NCI-H345 treated with DMSO at 0.1 percent for 48 hours (cell line): ENCODE results near the gene BBS1.
"Not testable (repeated sequence)": the region's sequence is repeated elsewhere in the genome, so short reads cannot be mapped to it uniquely, and the experiment has no call there.

Experiments used
- DNase-seq: peaks from one replicate; lab custom pipeline; 2025; ENCODE audit not compliant: unreplicated experiment; lab: John Stamatoyannopoulos, UW

Gene BBS1

GRCh38 chr11:66524304-66525040 is 14.0 kb downstream of the BBS1 start:
- no peak for DNase-seq

DNA sequence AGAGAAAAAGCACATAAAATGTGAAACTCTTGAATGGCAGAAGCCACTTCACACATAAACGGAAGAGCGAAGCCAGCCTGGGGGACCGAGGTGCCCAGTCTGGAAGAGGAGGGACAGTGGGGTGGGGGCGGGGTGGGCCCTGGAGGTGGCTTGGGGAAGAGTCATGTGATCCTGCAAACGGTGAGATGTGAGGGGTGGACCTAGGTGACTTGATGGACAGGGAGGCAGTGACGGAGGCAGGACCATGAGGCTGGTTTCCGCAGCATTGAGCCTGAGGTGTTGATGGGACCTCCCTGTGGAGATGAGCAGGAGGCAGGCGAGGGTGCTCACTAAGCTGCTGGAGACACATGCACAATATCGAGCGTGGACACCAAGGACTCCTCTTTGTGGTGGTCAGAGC is 18.6 kb downstream of the BBS1 start:
- DNase-seq: no peak

- no peak for DNase-seq
Measured at GRCh38 chr11:66529655-66530054, 19.2 kb downstream of the BBS1 start.

DNA sequence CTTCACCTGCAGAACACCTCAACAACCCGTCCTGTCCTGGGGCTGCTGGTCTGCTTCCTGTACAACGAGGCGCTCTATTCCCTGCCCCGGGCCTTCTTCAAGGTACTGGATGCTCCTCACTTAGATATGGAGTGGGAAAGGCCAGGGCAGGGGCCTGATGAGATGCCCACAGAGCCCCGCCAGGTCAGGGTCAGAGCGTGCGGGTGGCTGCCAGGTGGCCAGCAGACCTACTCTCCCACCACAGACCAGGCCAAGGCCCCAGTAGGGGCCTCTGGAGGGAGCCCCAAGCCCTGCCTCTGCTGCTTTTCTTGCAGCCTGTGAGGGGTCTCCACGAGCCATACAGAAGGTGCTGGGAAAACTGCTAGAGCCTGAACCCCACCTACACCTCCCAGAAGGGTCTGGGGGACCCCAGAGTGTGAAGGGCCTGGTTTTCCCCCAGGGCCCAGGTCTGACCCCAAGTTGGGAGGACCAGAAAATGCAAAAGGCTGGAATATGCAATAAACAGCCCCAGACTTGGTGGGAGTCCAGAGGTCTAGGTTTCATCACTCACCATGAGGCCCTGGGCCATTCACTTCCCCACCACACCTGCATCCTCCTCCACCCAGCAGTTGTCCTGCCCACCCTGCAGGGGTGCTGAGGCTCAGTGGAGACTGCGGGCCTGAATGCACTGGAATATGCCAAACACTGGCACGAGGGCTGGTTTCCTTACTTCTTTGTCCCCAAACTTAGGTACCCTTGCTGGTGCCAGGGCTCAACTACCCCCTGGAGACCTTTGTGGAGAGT is 20.7 kb downstream of the BBS1 start:
- DNase-seq: no peak

DNA sequence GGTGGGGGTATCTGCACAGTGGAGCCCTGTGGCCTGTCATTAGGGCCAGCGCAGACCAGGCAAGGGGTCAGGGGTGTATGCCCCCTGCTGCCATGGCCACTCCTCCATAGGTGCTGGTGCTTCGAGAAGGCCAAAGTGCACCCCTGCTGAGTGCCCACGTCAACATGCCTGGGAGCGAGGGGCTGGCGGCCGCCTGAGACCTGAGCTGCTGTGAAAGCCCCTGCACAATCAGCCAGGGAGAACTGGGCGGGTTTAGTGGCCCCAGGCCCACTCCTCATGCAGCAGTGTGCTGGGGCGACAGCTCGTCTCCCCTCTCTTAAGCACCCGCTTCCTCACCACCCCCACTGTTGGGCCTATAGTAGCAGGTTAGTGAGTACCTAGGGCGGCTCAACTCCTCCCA is 21.4 kb downstream of the BBS1 start:
- DNase-seq: no peak

DNA sequence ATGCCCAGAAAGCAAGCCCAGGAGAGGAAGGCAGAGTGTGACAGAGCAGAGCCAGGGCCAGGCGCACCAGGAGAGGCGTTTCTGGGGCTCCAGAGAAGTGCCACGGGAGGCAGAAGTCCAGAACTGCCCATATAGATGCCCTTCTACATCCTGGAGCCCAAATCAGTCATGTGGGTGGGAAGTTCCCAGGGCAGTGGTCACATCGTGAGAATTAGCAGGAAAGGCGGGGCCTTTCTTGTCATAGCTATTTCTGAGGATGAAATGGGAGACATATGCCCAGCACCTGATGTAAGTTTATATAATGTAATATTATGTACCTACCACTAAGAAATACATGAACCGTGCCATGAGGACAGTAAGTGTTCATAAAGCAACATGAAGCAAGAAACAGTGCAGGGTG is 22.3 kb downstream of the BBS1 start:
- no peak for DNase-seq

- no peak for DNase-seq
Measured at GRCh38 chr11:66539170-66539869, 28.9 kb downstream of the BBS1 start.

DNA sequence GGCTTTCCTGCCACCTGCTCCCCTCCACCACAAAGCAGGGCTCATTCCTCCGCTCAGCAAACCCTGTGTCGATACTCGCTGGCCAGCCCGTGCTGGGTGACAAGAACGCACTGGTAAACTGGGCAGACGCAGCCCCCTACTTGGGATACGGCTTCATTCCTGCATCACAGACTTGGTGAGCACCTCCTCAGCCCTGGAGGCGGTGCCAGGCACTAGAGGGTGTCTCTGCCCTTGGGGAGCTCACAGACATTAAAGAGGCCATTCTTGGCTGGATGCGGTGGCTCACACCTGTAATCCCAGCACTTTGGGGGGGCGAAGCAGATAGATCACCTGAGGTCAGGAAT is 29.4 kb downstream of the BBS1 start:
- DNase-seq: no peak

DNA sequence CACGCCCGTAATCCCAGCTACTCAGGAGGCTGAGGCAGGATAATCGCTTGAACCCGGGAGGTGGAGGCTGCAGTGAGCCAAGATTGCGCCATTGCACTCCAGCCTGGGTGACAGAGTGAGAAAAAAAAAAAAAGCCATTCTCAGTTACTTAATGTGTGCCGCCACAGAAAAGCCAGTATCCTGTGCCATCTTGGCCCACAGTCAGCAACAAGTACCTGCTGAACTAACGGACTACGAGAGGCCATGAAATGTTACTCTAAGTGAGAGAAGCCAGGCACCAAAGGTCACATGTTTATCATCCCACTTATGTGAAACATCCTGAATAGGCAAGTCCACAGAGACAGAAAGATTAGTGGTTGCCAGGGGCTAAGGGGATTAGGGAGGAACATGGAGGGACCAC is 30.2 kb downstream of the BBS1 start:
- not testable (repeated sequence) for DNase-seq

- DNase-seq: no peak
Measured at GRCh38 chr11:66541892-66542291, 31.5 kb downstream of the BBS1 start.

DNA sequence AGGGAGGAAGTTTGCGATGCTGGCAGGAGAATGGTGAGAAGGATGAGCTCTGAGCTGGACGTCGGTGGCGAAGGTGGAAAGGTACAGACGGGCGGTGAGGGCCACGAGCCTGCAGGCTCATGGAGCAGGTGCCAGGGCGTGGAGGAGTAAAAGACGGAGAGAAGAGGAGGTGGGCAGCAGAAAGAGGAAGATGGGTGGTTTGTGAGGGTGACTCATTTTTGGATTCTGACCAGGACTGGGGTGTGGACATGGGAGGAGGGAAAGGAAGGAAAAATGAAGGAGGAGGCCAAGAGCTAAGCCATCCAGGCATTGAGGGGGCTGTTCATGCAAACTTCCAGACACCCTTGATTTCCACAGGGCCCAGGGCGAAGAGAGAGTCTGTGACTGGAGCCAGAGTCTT is 31.9 kb downstream of the BBS1 start:
- no peak for DNase-seq

GRCh38 chr11:66543263-66544107 is 33.0 kb downstream of the BBS1 start:
- no peak for DNase-seq

- not testable (repeated sequence) for DNase-seq
Measured at GRCh38 chr11:66544952-66545351, 34.5 kb downstream of the BBS1 start.

GRCh38 chr11:66545701-66546367 is 35.4 kb downstream of the BBS1 start, which contains the start of gene ZDHHC24:
Gene ZDHHC24 (minus strand): TSS chr11:66546048. CDS start chr11:66546003, 45 bp downstream.
- DNase-seq: peak; percentile 76

DNA sequence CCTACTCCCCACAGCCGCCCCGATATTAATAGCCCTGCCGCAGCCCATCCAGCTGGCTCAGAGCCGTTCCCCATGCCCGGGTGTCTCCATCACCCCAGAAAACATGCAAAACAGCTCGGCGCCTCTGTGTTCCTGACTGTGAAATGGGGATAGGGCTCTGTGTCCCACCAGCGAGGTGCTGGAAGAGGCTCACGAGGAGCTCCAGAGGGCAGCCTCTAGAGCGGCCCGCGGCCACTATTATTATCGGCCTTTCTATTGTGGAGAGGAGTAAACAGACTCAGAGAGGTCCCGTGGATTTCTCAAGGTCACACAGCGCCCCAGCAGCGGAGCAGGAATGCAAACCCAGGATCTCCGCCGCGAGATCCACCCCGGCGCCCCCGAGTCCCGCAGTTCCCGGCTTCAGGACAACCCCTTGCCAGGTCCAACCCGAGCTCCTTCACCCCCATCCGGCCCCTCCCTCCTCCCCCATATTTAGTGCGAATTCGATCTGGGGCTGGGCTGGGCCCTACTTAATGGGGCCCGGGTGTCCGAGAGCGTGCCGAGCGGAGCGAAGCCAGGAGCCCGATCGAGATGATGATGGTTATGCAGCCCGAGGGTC is 36.0 kb downstream of the BBS1 start, which contains the start of gene ACTN3:
TSS of gene ACTN3 (plus strand) at position 536 of the 598 bp plus-strand sequence. CDS start at position 571, 35 bp downstream.
- no peak for DNase-seq

DNA sequence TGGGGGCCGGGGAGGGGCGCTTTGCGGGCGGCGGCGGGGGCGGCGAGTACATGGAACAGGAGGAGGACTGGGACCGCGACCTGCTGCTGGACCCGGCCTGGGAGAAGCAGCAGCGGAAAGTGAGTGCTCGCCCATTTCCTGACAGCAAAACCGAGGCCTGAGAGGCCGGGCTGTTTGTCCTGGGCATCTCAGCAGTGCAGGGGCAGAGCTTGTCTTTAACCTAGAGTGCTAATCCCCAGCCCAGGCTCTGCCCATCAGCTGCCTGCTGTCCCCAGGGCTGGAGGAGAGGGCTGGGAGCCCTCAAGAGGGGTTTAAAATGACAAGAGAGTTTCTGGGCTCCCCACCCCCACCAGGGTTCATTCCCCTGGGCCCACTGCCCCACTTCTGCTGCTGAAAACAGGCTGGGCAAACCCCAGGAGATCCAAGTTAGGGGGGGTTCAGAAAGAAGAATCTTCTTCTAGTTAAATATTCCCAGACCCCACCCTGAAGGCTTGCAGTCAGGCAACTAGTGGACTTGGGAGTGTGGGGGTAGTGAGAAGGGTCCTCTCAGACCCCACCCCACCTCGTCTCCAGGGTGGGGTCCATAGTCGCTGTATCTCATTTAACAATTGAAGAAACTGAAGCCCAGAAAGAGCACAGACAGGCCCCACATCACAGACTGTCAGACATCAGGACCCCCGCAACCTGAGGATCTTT is 36.7 kb downstream of the BBS1 start:
- no peak for DNase-seq

DNA sequence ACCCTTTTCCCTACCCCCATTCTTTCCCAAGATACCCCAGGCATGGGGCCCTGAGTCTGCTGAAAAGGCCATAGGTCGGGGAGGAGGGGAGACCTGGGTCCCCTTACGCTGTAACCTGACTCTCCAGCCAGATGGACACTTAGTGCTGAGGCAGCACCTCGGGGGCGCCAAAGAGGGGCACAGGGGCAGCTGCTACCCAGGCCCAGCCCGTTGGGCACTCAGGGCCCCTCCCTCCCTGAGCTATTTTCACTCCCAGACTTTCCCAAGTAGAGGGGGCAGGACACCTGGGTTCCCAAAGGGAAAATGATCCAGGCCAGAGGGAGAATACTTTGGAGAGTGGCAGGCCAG is 37.2 kb downstream of the BBS1 start:
- DNase-seq: no peak

DNA sequence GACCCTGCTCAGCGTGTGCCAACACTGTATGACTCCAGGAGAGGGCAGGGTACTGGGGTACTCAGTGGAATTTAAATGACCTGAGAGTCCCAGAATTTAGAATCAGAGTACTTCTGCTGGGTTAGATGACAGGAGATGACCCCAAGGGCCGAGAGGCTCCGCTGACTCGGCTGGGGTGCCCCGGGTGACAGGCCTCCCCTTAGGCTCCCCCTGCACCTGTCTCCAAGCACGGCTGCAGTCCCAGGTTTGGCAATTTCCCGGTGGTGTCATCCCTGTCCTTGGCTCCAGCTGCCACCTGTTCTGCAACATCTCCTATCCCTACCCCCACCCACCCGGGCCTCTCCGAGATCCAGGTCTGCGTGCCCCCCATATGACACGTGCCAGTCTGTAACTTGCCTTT is 37.6 kb downstream of the BBS1 start:
- no peak for DNase-seq
